ENCODE results near the gene WNT6. TPM values are rescaled to one million over a fixed set of nuclear protein-coding genes. Genes with fewer than 3 reads are reported as not detected.

WNT6 gene
- total RNA-seq, 1 experiment from 2014 or later, result 8.1 TPM

DNA sequence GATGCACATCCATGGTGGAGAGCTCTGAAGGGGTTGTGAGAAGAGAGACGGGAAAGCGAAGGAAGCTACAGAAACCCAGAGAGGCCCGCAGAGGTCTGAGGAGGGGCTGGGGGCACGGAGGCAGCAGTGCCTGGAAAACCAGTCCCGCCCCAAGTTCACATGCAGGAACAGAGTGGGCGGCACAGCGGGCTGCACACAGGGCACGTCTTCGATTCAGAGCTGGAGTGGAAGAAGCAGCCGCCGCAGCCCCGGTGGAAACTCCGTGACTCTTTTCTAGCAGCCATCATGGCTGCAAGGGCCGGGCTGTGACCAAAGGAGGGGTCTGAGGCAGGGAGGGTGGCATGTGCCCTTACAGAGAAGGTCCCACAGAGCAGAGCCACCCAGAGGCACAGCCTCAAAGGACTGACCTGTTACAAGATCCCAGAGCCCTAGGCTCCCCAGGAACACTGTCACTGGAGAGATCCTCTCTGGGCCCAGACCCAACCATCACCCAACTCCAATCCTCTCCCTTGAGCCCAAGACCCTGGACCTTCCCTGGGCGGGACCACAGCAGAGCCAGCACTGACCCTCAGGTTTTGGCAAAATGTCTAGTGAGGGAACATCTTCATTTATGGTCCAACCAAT lies 38.7 kb upstream of the WNT6 start:
- Histone ChIP-seq H3K9me3 (ENCODE audit: control insufficient read depth, insufficient read depth, low read depth, low read length) (no peaks in the 10 kb centered on the region), H3K27me3 (ENCODE audit: control insufficient read depth, insufficient read depth, low read length) (no peaks in the 10 kb centered on the region), H3K36me3 (ENCODE audit: control insufficient read depth, insufficient read depth, low read length) (no peaks in the 10 kb centered on the region), H3K4me3 (ENCODE audit: low read depth in 2 of 2, low read length in 2 of 2) (no peak overlapping the region), H3K4me1 (ENCODE audit: control insufficient read depth, insufficient read depth, low read length) (no peaks in the 10 kb centered on the region), H3K27ac (ENCODE audit: low read length) (no peak overlapping the region)
- ATAC-seq (peak; percentile 57; the same call in 1 of the 2 replicates), DNase-seq (ENCODE audit: low read depth, low spot score) (no peak)
- no TSS peak for BruUV-seq (replicated peaks)
- CTCF ChIA-PET, result interaction anchor here (0.6 kb wide), 1 partner anchor 374 kb away, joined by 7 read pairs; no protein-coding TSS in a partner anchor
- intact Hi-C loops (cut with micrococcal nuclease; ENCODE audit: unreplicated experiment), result no loop called here
- POLR2A ChIA-PET, result no interaction called here
- in situ Hi-C loops (cut with HindIII; ENCODE audit: low pct_unique_long_range_greater_than_20kb, low sequenced_read_pairs), result no loop called here
- TF ChIP-seq POLR2AphosphoS5 (IDR thresholded peaks at IDR 0.05; ENCODE audit: low read depth, low read length) (no peak), SIN3A (IDR thresholded peaks at IDR 0.05; ENCODE audit: borderline replicate concordance, insufficient read depth, low read depth, low read length) (no peak), CTCF (IDR thresholded peaks at IDR 0.05) (no peak), TCF7L2 (IDR thresholded peaks at IDR 0.05; ENCODE audit: low read depth, low read length) (no peak)
- TF ChIP-seq, protein P1, sequence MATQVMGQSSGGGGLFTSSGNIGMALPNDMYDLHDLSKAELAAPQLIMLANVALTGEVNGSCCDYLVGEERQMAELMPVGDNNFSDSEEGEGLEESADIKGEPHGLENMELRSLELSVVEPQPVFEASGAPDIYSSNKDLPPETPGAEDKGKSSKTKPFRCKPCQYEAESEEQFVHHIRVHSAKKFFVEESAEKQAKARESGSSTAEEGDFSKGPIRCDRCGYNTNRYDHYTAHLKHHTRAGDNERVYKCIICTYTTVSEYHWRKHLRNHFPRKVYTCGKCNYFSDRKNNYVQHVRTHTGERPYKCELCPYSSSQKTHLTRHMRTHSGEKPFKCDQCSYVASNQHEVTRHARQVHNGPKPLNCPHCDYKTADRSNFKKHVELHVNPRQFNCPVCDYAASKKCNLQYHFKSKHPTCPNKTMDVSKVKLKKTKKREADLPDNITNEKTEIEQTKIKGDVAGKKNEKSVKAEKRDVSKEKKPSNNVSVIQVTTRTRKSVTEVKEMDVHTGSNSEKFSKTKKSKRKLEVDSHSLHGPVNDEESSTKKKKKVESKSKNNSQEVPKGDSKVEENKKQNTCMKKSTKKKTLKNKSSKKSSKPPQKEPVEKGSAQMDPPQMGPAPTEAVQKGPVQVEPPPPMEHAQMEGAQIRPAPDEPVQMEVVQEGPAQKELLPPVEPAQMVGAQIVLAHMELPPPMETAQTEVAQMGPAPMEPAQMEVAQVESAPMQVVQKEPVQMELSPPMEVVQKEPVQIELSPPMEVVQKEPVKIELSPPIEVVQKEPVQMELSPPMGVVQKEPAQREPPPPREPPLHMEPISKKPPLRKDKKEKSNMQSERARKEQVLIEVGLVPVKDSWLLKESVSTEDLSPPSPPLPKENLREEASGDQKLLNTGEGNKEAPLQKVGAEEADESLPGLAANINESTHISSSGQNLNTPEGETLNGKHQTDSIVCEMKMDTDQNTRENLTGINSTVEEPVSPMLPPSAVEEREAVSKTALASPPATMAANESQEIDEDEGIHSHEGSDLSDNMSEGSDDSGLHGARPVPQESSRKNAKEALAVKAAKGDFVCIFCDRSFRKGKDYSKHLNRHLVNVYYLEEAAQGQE (IDR thresholded peaks at IDR 0.05; ENCODE audit: insufficient read depth in 1 of 2, low read depth in 2 of 2, low read length in 1 of 2), result no peak

GRCh38 chr2:218821605-218822211 lies 37.9 kb upstream of the WNT6 start:
- no peaks in the 10 kb centered on the region for H3K9me3 ChIP-seq (ENCODE audit: control insufficient read depth, insufficient read depth, low read depth, low read length)
- ChIA-PET CTCF (no interaction called here), POLR2A (no interaction called here)
- H3K36me3 ChIP-seq (ENCODE audit: control insufficient read depth, insufficient read depth, low read length), result no peaks in the 10 kb centered on the region
- in situ Hi-C loops (cut with HindIII; ENCODE audit: low pct_unique_long_range_greater_than_20kb, low sequenced_read_pairs), result no loop called here
- H3K4me3 ChIP-seq (ENCODE audit: low read depth in 2 of 2, low read length in 2 of 2), result no peak overlapping the region
- H3K27me3 ChIP-seq (ENCODE audit: control insufficient read depth, insufficient read depth, low read length), result no peaks in the 10 kb centered on the region
- ATAC-seq (no peak), DNase-seq (ENCODE audit: low read depth, low spot score) (no peak)
- no TSS peak for BruUV-seq (replicated peaks)
- TF ChIP-seq POLR2AphosphoS5 (IDR thresholded peaks at IDR 0.05; ENCODE audit: low read depth, low read length), result no peak
- TF ChIP-seq TCF7L2 (IDR thresholded peaks at IDR 0.05; ENCODE audit: low read depth, low read length), result no peak
- TF ChIP-seq, protein P1 (IDR thresholded peaks at IDR 0.05; ENCODE audit: insufficient read depth in 1 of 2, low read depth in 2 of 2, low read length in 1 of 2), result no peak
- TF ChIP-seq CTCF (IDR thresholded peaks at IDR 0.05), result no peak
- no peak for TF ChIP-seq SIN3A (IDR thresholded peaks at IDR 0.05; ENCODE audit: borderline replicate concordance, insufficient read depth, low read depth, low read length)
- intact Hi-C loops (cut with micrococcal nuclease; ENCODE audit: unreplicated experiment), result no loop called here
- H3K27ac ChIP-seq (ENCODE audit: low read length), result no peak overlapping the region
- H3K4me1 ChIP-seq (ENCODE audit: control insufficient read depth, insufficient read depth, low read length), result no peaks in the 10 kb centered on the region
